ENCODE data around the gene LRRC59.
"Not testable (repeated sequence)": the region's sequence is repeated elsewhere in the genome, so short reads cannot be mapped to it uniquely, and the experiment has no call there.

The LRRC59 gene

GRCh38 chr17:50424246-50424995, 27.1 kb upstream of the LRRC59 start:
- DNase-seq, result no peak

- no peak for DNase-seq
These were observed 26.3 kb upstream of the LRRC59 start for GRCh38 chr17:50423553-50424159.

DNA sequence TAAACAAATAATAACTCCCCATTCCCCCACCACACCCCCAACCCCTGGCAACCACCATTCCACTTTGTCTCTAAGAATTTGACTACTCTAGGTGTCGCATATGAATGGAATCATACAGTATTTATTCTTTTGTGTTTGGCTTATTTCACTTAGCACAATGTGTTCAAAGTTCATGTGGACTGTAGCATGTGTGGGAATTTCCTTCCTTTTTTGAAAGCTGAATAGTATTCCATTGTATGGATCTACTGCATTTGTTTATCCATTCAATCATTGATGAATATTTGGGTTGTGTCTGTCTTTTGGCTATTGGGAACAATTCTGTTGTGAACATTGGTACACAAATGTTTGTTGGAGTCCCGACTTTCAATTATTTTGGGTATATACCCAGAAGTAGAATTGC, 25.4 kb upstream of the LRRC59 start:
- no peak for DNase-seq

GRCh38 chr17:50421308-50422051, 24.2 kb upstream of the LRRC59 start:
- DNase-seq, result no peak

- DNase-seq, result no peak
These were observed 23.2 kb upstream of the LRRC59 start for GRCh38 chr17:50420419-50421112.

- DNase-seq, result not testable (repeated sequence)
These were observed 22.3 kb upstream of the LRRC59 start for GRCh38 chr17:50419577-50419976.

DNA sequence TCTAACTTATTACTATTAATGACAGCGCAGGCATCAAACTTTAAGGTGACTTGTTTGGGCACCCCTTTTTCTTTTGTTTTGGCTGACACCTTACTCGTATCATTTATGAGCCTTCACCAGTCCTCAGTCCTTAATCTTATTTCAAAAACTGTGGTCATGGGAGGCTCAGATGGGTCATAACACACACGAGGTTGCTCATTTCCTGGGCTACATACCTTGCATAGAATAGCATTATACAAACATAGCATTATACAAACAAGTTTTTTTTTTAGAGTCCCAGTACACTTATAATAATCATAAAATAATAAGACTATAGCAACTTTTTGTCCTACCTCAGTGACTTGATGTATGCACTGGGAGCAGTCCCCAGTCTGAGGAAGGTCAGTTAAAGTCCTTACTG, 17.5 kb upstream of the LRRC59 start:
- DNase-seq, result no peak

GRCh38 chr17:50412188-50412732, 14.9 kb upstream of the LRRC59 start:
- no peak for DNase-seq

- DNase-seq, result no peak
These were observed 10.6 kb upstream of the LRRC59 start for GRCh38 chr17:50407921-50408320.

DNA sequence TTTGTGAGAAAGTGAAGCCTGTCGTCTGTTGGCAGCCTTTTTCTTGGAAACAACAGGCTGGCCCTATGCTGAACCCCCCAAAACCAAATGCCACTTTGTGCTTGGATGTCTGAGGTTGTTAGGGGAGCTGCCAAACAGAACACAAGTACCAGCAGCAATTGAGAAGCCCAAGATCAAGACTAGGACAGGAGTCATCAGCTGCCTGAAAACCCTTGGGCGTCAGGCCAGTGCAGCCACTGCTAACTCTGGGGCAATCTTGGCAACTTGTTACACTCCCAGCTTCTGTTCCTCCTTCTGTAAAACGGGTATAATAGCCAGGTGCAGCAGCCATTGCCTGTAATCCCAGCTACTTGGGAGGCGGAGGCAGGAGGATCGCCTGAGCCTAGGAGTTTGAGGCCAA, 9.3 kb upstream of the LRRC59 start:
- no peak for DNase-seq

DNA sequence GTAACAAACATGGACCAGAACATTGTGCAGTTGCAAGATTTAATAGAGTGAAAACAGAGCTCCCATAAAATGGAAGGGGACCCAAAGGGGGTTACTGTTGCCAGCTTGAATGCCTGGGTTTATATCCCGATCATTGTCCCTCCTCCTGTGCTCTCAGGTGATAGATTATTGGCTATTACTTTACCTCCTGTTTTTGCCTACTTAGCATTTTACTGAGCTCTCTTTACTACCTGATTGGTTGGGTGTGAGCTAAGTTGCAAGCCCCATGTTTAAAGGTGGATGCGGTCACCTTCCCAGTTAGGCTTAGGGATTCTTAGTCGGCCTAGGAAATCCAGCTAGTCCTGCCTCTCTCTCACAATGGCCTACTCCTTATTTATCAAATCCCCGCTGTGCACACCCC, 8.0 kb upstream of the LRRC59 start:
- DNase-seq, result not testable (repeated sequence)

- not testable (repeated sequence) for DNase-seq
These were observed 2.3 kb upstream of the LRRC59 start for GRCh38 chr17:50399591-50399990.

- not testable (repeated sequence) for DNase-seq
These were observed 1.3 kb upstream of the LRRC59 start for GRCh38 chr17:50398672-50399071.

DNA sequence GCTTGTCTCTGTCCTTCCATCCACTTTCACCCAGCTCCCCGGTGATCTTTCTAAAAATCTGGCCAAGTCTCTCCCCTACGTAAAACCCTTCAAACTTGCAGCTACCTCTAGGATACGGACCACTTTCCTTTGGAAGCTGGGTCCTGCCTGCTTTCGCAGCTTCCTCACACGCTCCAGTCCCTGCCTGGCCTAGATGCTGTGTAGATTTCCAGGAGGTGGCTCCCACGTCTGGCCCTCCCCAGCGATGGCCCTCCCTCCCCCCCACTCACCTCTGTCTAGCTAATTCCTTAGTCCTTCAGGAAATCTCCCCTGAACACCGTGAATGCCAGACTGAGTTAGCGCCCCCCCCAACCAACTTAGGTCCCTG, 579 bp upstream of the LRRC59 start:
- no peak for DNase-seq

DNA sequence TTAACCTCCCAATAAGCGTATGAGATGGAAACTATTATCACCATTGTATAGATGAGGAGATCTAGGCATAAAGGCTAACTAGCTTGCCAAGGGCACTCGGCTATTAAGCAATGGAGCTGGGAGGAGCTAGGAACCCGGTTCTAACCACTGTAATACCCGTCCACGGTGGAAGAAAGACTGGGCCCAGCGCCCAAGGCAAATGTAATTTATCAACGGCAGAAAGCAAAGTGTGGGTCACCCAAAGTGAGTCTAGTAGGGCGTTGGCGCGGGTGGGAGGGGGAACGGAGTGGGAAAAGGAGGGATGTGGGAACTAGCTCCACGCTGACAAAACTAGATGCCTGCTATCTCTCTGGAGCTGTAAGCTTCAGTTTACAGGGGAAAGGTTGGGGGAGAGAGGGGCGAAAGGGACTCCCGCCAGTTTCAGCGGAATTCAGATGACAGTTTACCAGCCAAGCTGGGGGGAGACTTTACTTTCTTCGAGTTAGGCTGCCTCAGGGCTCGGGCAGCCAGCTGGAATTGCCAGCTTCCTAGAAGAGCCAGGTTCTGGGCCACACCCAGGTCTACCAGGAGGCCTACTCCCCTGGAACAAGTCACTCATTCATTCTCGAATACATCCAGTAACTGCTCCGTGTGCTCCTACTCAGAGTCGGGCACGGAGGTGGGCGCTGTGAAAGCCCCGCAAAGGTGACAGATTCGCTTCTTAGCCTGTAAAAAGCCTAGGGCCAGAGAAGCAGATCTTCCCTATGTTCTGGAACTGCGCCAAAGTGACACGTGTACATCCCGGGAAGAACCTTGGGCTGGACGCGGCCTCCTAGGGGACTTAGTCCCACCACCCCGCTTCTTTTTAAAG, 837 bp downstream of the LRRC59 start:
- peak; percentile 28 for DNase-seq

GRCh38 chr17:50394711-50395110, 2.6 kb downstream of the LRRC59 start:
- DNase-seq, result no peak

- DNase-seq, result no peak
These were observed 3.6 kb downstream of the LRRC59 start for GRCh38 chr17:50393700-50394099.

GRCh38 chr17:50392621-50393020, 4.7 kb downstream of the LRRC59 start:
- no peak for DNase-seq

GRCh38 chr17:50389534-50389933, 7.8 kb downstream of the LRRC59 start:
- no peak for DNase-seq

GRCh38 chr17:50388728-50389127, 8.6 kb downstream of the LRRC59 start:
- DNase-seq, result no peak

- no peak for DNase-seq
These were observed 10.8 kb downstream of the LRRC59 start for GRCh38 chr17:50386510-50386909.

GRCh38 chr17:50382931-50383330, 14.4 kb downstream of the LRRC59 start:
- no peak for DNase-seq
